Central memory CD8-positive, alpha-beta T cell (primary cell): ENCODE data around the gene MAGEA11.
"Not testable (repeated sequence)": the region's sequence is repeated elsewhere in the genome, so short reads cannot be mapped to it uniquely, and the experiment has no call there.

Experiments
- ATAC-seq: fragments of 150-1000 bp; cut with Tn5 transposase; replicated peaks from 2 replicates; pipeline ENCODE4 v1.10.0; 2022; ENCODE audit warnings: mild to moderate bottlenecking, moderate FRiP score, moderate number of reproducible peaks; ENCODE audit not compliant: poor library complexity, severe bottlenecking; ENCODE audit errors: extremely low read depth
- DNase-seq, 2 donors: peaks; one replicate each; pipeline ENCODE4 v3.0.0; 2021; ENCODE audit warnings: low spot score in 2 of 2
- H3K27ac Mint-ChIP-seq: one replicate; pipeline ENCODE4 v1.8.0; 2022; ENCODE audit warnings: low read depth, mild to moderate bottlenecking, moderate library complexity, mixed read lengths
- H3K27me3 Mint-ChIP-seq: one replicate; pipeline ENCODE4 v1.8.0; 2022; ENCODE audit warnings: mixed read lengths
- H3K36me3 Mint-ChIP-seq: one replicate; pipeline ENCODE4 v1.8.0; 2022; ENCODE audit warnings: mild to moderate bottlenecking, moderate library complexity, mixed read lengths; ENCODE audit not compliant: insufficient read depth
- H3K4me1 Mint-ChIP-seq: one replicate; pipeline ENCODE4 v1.8.0; 2022; ENCODE audit warnings: mixed read lengths
- H3K4me3 Mint-ChIP-seq: one replicate; pipeline ENCODE4 v1.8.0; 2022; ENCODE audit warnings: mild to moderate bottlenecking, moderate library complexity, mixed read lengths
- H3K9me3 Mint-ChIP-seq: one replicate; pipeline ENCODE4 v1.8.0; 2022; ENCODE audit warnings: mixed read lengths

MAGEA11 gene

GRCh38 chrX:149699761-149700160 lies 12.1 kb upstream of the MAGEA11 start:
- H3K4me1 Mint-ChIP-seq = no peaks in the 10 kb centered on the region
- DNase-seq (no peak), ATAC-seq (no peak)
- peaks cover 37% of the 10 kb centered on the region for H3K27me3 Mint-ChIP-seq
- H3K4me3 Mint-ChIP-seq = no peak overlapping the region
- no peaks in the 10 kb centered on the region for H3K9me3 Mint-ChIP-seq
- no peaks in the 10 kb centered on the region for H3K36me3 Mint-ChIP-seq
- H3K27ac Mint-ChIP-seq = no peak overlapping the region

- H3K4me3 Mint-ChIP-seq = no peak overlapping the region
- DNase-seq = no peak
- H3K4me1 Mint-ChIP-seq = no peaks in the 10 kb centered on the region
- no peak overlapping the region for H3K27ac Mint-ChIP-seq
- no peaks in the 10 kb centered on the region for H3K9me3 Mint-ChIP-seq
- no peaks in the 10 kb centered on the region for H3K36me3 Mint-ChIP-seq
- H3K27me3 Mint-ChIP-seq = peaks cover 11% of the 10 kb centered on the region
- no peak for ATAC-seq
Measured at GRCh38 chrX:149704664-149705063, 7.2 kb upstream of the MAGEA11 start.

GRCh38 chrX:149707147-149707901 lies 4.5 kb upstream of the MAGEA11 start:
- H3K36me3 Mint-ChIP-seq = no peaks in the 10 kb centered on the region
- peaks cover 11% of the 10 kb centered on the region for H3K27me3 Mint-ChIP-seq
- H3K27ac Mint-ChIP-seq = no peak overlapping the region
- H3K4me1 Mint-ChIP-seq = no peaks in the 10 kb centered on the region
- no peaks in the 10 kb centered on the region for H3K9me3 Mint-ChIP-seq
- no peak for DNase-seq
- no peak overlapping the region for H3K4me3 Mint-ChIP-seq
- no peak for ATAC-seq

- Mint-ChIP-seq H3K27ac (no peak overlapping the region), H3K27me3 (no peaks in the 10 kb centered on the region), H3K4me3 (no peak overlapping the region), H3K9me3 (no peaks in the 10 kb centered on the region), H3K36me3 (no peaks in the 10 kb centered on the region), H3K4me1 (no peaks in the 10 kb centered on the region)
- DNase-seq (no peak), ATAC-seq (no peak)
Measured at GRCh38 chrX:149712831-149713230, 971 bp downstream of the MAGEA11 start.

- Mint-ChIP-seq H3K9me3 (no peaks in the 10 kb centered on the region), H3K4me1 (no peaks in the 10 kb centered on the region), H3K27ac (no peak overlapping the region), H3K36me3 (no peaks in the 10 kb centered on the region), H3K4me3 (no peak overlapping the region), H3K27me3 (no peaks in the 10 kb centered on the region)
- DNase-seq (no peak), ATAC-seq (no peak)
Measured at GRCh38 chrX:149713279-149714050, 1.6 kb downstream of the MAGEA11 start.

GRCh38 chrX:149715468-149715867 lies 3.6 kb downstream of the MAGEA11 start:
- H3K27ac Mint-ChIP-seq = no peak overlapping the region
- no peaks in the 10 kb centered on the region for H3K27me3 Mint-ChIP-seq
- ATAC-seq (no peak), DNase-seq (no peak)
- H3K9me3 Mint-ChIP-seq = no peaks in the 10 kb centered on the region
- H3K36me3 Mint-ChIP-seq = no peaks in the 10 kb centered on the region
- H3K4me1 Mint-ChIP-seq = no peaks in the 10 kb centered on the region
- H3K4me3 Mint-ChIP-seq = no peak overlapping the region

- no peak overlapping the region for H3K27ac Mint-ChIP-seq
- ATAC-seq (no peak), DNase-seq (no peak)
- H3K36me3 Mint-ChIP-seq = peaks cover 2% of the 10 kb centered on the region
- H3K4me3 Mint-ChIP-seq = no peak overlapping the region
- H3K27me3 Mint-ChIP-seq = no peaks in the 10 kb centered on the region
- H3K4me1 Mint-ChIP-seq = no peaks in the 10 kb centered on the region
- no peaks in the 10 kb centered on the region for H3K9me3 Mint-ChIP-seq
Measured at GRCh38 chrX:149716632-149717031, 4.8 kb downstream of the MAGEA11 start.

- Mint-ChIP-seq H3K4me1 (no peaks in the 10 kb centered on the region), H3K9me3 (no peaks in the 10 kb centered on the region), H3K36me3 (peaks cover 2% of the 10 kb centered on the region), H3K27me3 (no peaks in the 10 kb centered on the region), H3K27ac (no peak overlapping the region), H3K4me3 (no peak overlapping the region)
- DNase-seq (no peak), ATAC-seq (no peak)
Measured at GRCh38 chrX:149717803-149718202, 5.9 kb downstream of the MAGEA11 start.

- ATAC-seq = no peak
- peaks cover 2% of the 10 kb centered on the region for H3K36me3 Mint-ChIP-seq
Measured at GRCh38 chrX:149718757-149719156, 6.9 kb downstream of the MAGEA11 start.

GRCh38 chrX:149720021-149720689 lies 8.3 kb downstream of the MAGEA11 start:
- Mint-ChIP-seq H3K27ac (no peak overlapping the region), H3K9me3 (no peaks in the 10 kb centered on the region), H3K4me3 (no peak overlapping the region), H3K36me3 (peaks cover 2% of the 10 kb centered on the region), H3K4me1 (no peaks in the 10 kb centered on the region), H3K27me3 (no peaks in the 10 kb centered on the region)
- no peak for ATAC-seq
- DNase-seq = no peak

More at GRCh38 chrX:149718757-149719156, 6.9 kb downstream of the MAGEA11 start:
- H3K4me1 Mint-ChIP-seq = no peaks in the 10 kb centered on the region
- no peaks in the 10 kb centered on the region for H3K27me3 Mint-ChIP-seq
- no peak for DNase-seq
- no peak overlapping the region for H3K4me3 Mint-ChIP-seq
- H3K27ac Mint-ChIP-seq = no peak overlapping the region
- no peaks in the 10 kb centered on the region for H3K9me3 Mint-ChIP-seq

- not testable (repeated sequence) for DNase-seq, H3K4me1 Mint-ChIP-seq, ATAC-seq, H3K9me3 Mint-ChIP-seq, H3K27ac Mint-ChIP-seq, H3K36me3 Mint-ChIP-seq, H3K4me3 Mint-ChIP-seq, H3K27me3 Mint-ChIP-seq
Measured at GRCh38 chrX:149721241-149721640, 9.4 kb downstream of the MAGEA11 start.

GRCh38 chrX:149721778-149722177 lies 9.9 kb downstream of the MAGEA11 start:
- ATAC-seq = no peak
- no peak overlapping the region for H3K27ac Mint-ChIP-seq
- no peaks in the 10 kb centered on the region for H3K4me1 Mint-ChIP-seq

More at GRCh38 chrX:149721778-149722177, 9.9 kb downstream of the MAGEA11 start:
- Mint-ChIP-seq H3K9me3 (no peaks in the 10 kb centered on the region), H3K27me3 (no peaks in the 10 kb centered on the region), H3K36me3 (peaks cover 2% of the 10 kb centered on the region), H3K4me3 (no peak overlapping the region)
- DNase-seq = no peak
